NT2/D1 (cell line): ENCODE results near the gene OR52W1.

ENCODE experiments used
- DNase-seq: peaks from one replicate; pipeline ENCODE4 v3.0.0-alpha.2; 2011; ENCODE audit warnings: low read depth, low spot score
- H3K27me3 ChIP-seq: 2 replicates; pipeline ENCODE4 v1.6.0; 2011; ENCODE audit warnings: mild to moderate bottlenecking; ENCODE audit not compliant: insufficient read length, insufficient read depth
- H3K36me3 ChIP-seq: 2 replicates; pipeline ENCODE4 v1.6.1; 2011; ENCODE audit warnings: mild to moderate bottlenecking, low read length, mixed read lengths; ENCODE audit not compliant: insufficient read depth, insufficient read length
- H3K4me1 ChIP-seq: 2 replicates; pipeline ENCODE4 v1.5.1; 2011; ENCODE audit not compliant: insufficient read depth, insufficient read length
- H3K4me3 ChIP-seq: 2 replicates; pipeline ENCODE4 v1.5.1; 2011; ENCODE audit warnings: low read depth; ENCODE audit not compliant: insufficient read length
- H3K9ac ChIP-seq: 2 replicates; pipeline ENCODE4 v1.6.0; 2011; ENCODE audit warnings: low read depth; ENCODE audit not compliant: insufficient read length
- H3K9me3 ChIP-seq: 2 replicates; pipeline ENCODE4 v1.5.1; 2011; ENCODE audit warnings: mild to moderate bottlenecking, low read length; ENCODE audit not compliant: insufficient read depth
- SUZ12 ChIP-seq: IDR thresholded peaks from 2 replicates; pipeline ENCODE4 v1.6.1; 2011; ENCODE audit not compliant: insufficient read length, insufficient read depth; ENCODE audit errors: extremely low read depth
- YY1 ChIP-seq: IDR thresholded peaks from 2 replicates; pipeline ENCODE4 v1.6.1; 2011; ENCODE audit not compliant: insufficient read length, insufficient read depth
- ZNF274 ChIP-seq: IDR thresholded peaks from 2 replicates; pipeline ENCODE4 v1.6.1; 2011; ENCODE audit warnings: mild to moderate bottlenecking, low read depth, low read length

OR52W1 gene

GRCh38 chr11:6232899-6233298, 33.9 kb downstream of the OR52W1 start:
- H3K9ac ChIP-seq = no peak overlapping the region
- peaks cover 5% of the 10 kb centered on the region for H3K36me3 ChIP-seq
- DNase-seq = no peak
- TF ChIP-seq ZNF274 (no peak), SUZ12 (no peak), YY1 (no peak)
- no peaks in the 10 kb centered on the region for H3K9me3 ChIP-seq
- H3K27me3 ChIP-seq = no peaks in the 10 kb centered on the region
- H3K4me1 ChIP-seq = peaks cover 4% of the 10 kb centered on the region
- no peak overlapping the region for H3K4me3 ChIP-seq

- peaks cover 4% of the 10 kb centered on the region for H3K4me1 ChIP-seq
- H3K27me3 ChIP-seq = no peaks in the 10 kb centered on the region
- DNase-seq = no peak
- peak overlapping the region; percentile 96 for H3K9ac ChIP-seq
- H3K4me3 ChIP-seq = peak overlapping the region; percentile 94
- H3K36me3 ChIP-seq = peaks cover 5% of the 10 kb centered on the region
- no peak for TF ChIP-seq YY1
- TF ChIP-seq ZNF274 = no peak
- no peak for TF ChIP-seq SUZ12
- H3K9me3 ChIP-seq = no peaks in the 10 kb centered on the region
These were observed 35.0 kb downstream of the OR52W1 start for GRCh38 chr11:6233984-6234386.

GRCh38 chr11:6234387-6235107, 35.5 kb downstream of the OR52W1 start, which contains the start of gene FHIP1B:
FHIP1B (minus strand) TSS chr11:6234636; CDS start chr11:6224516, 10,120 bp downstream.
- Histone ChIP-seq H3K4me3 (peak within 1 kb of the TSS; percentile 94), H3K27me3 (no peaks in the 10 kb centered on the region), H3K9me3 (no peaks in the 10 kb centered on the region), H3K9ac (peak within 1 kb of the TSS; percentile 96), H3K36me3 (peaks cover 5% of the 10 kb centered on the region), H3K4me1 (peaks cover 4% of the 10 kb centered on the region)
- DNase-seq = peak; percentile 100
- TF ChIP-seq SUZ12 (no peak), YY1 (peak; percentile 40), ZNF274 (no peak)

GRCh38 chr11:6237266-6237665, 38.2 kb downstream of the OR52W1 start:
- no peak overlapping the region for H3K4me3 ChIP-seq
- TF ChIP-seq ZNF274 = no peak
- TF ChIP-seq YY1 = no peak
- TF ChIP-seq SUZ12 = no peak
- H3K4me1 ChIP-seq = peaks cover 4% of the 10 kb centered on the region
- H3K9ac ChIP-seq = no peak overlapping the region
- no peaks in the 10 kb centered on the region for H3K36me3 ChIP-seq
- H3K9me3 ChIP-seq = no peaks in the 10 kb centered on the region
- DNase-seq = no peak
- no peaks in the 10 kb centered on the region for H3K27me3 ChIP-seq

- Histone ChIP-seq H3K36me3 (no peaks in the 10 kb centered on the region), H3K27me3 (no peaks in the 10 kb centered on the region), H3K4me1 (peaks cover 4% of the 10 kb centered on the region), H3K9ac (no peak overlapping the region), H3K4me3 (no peak overlapping the region), H3K9me3 (no peaks in the 10 kb centered on the region)
- TF ChIP-seq ZNF274 (no peak), YY1 (no peak), SUZ12 (no peak)
- DNase-seq = no peak
These were observed 38.8 kb downstream of the OR52W1 start for GRCh38 chr11:6237761-6238302.

GRCh38 chr11:6238902-6239301, 39.9 kb downstream of the OR52W1 start, which contains the start of gene CNGA4:
CNGA4 (plus strand) TSS chr11:6239089; CDS start chr11:6239207, 118 bp downstream.
- H3K9me3 ChIP-seq = no peaks in the 10 kb centered on the region
- no peaks in the 10 kb centered on the region for H3K27me3 ChIP-seq
- H3K4me3 ChIP-seq = no peak within 1 kb of the TSS
- no peak for TF ChIP-seq YY1
- no peaks in the 10 kb centered on the region for H3K4me1 ChIP-seq
- no peak for DNase-seq
- no peaks in the 10 kb centered on the region for H3K36me3 ChIP-seq
- no peak within 1 kb of the TSS for H3K9ac ChIP-seq

GRCh38 chr11:6240139-6240538, 41.1 kb downstream of the OR52W1 start:
- H3K4me1 ChIP-seq = no peaks in the 10 kb centered on the region
- no peak for DNase-seq
- no peak for TF ChIP-seq YY1
- TF ChIP-seq ZNF274 = no peak
- no peaks in the 10 kb centered on the region for H3K36me3 ChIP-seq
- H3K27me3 ChIP-seq = no peaks in the 10 kb centered on the region
- H3K4me3 ChIP-seq = no peak overlapping the region
- H3K9me3 ChIP-seq = no peaks in the 10 kb centered on the region
- H3K9ac ChIP-seq = no peak overlapping the region
